OCI-LY7 (cell line): Measurements from ENCODE around the gene ZIC2. TPM values are rescaled to one million over a fixed set of nuclear protein-coding genes. Genes with fewer than 3 reads are reported as not detected.
"Not testable (repeated sequence)": the region's sequence is repeated elsewhere in the genome, so short reads cannot be mapped to it uniquely, and the experiment has no call there.

Experiments
- BruUV-seq: library from RNA; stranded (reverse); fragments of 400-500 nt; replicated peaks from 2 replicates; lab custom pipeline; 2021; lab: Mats Ljungman, UMichigan
- CTCF ChIA-PET: fragments of 300-600 bp; sonication (Branson Sonifier 250); formaldehyde crosslinking; loops from one replicate; lab custom pipeline; 2022; ENCODE audit warnings: antibody characterized with exemption; ENCODE audit not compliant: unreplicated experiment; lab: Charles Lee
- POLR2A ChIA-PET: fragments of 300-600 bp; sonication (Branson Sonifier 250); formaldehyde crosslinking; loops from one replicate; lab custom pipeline; 2022; ENCODE audit warnings: antibody characterized with exemption; lab: Charles Lee
- DNase-seq: peaks from one replicate; pipeline ENCODE4 v3.0.0-alpha.2; 2015; ENCODE audit warnings: low spot score
- H2AFZ ChIP-seq: fragments of 200-600 bp; sonication (generic), shearing (Covaris generic); 2 replicates; pipeline ENCODE4 v1.6.1; 2014; ENCODE audit warnings: mild to moderate bottlenecking, antibody characterized with exemption, low read length, moderate library complexity
- H3K27ac ChIP-seq: fragments of 200-600 bp; sonication (generic); 2 replicates; pipeline ENCODE4 v1.5.1; 2014; ENCODE audit warnings: mixed run types, low read depth, mild to moderate bottlenecking, moderate library complexity, low read length, inconsistent platforms; ENCODE audit not compliant: poor library complexity, severe bottlenecking
- H3K36me3 ChIP-seq: fragments of 200-600 bp; sonication (generic); 2 replicates; pipeline ENCODE4 v1.6.1; 2014; ENCODE audit warnings: mild to moderate bottlenecking, antibody characterized with exemption, low read length, moderate library complexity, mixed read lengths; ENCODE audit not compliant: insufficient read depth
- H3K4me1 ChIP-seq: fragments of 200-600 bp; sonication (generic); 2 replicates; pipeline ENCODE4 v1.5.1; 2014; ENCODE audit warnings: mild to moderate bottlenecking, low read length; ENCODE audit not compliant: insufficient read depth, poor library complexity, severe bottlenecking
- H3K4me2 ChIP-seq: fragments of 200-600 bp; sonication (generic); 2 replicates; pipeline ENCODE4 v1.6.1; 2014; ENCODE audit warnings: mild to moderate bottlenecking, low read length
- H3K4me3 ChIP-seq: fragments of 200-600 bp; sonication (generic); 2 replicates; pipeline ENCODE4 v1.5.1; 2014; ENCODE audit warnings: mild to moderate bottlenecking, low read depth, low read length; ENCODE audit not compliant: poor library complexity, severe bottlenecking
- H3K79me2 ChIP-seq: fragments of 200-600 bp; sonication (generic); 2 replicates; pipeline ENCODE4 v1.6.1; 2016; ENCODE audit warnings: low read depth, mild to moderate bottlenecking, low read length, moderate library complexity, mixed read lengths; ENCODE audit not compliant: insufficient read depth
- H3K9me2 ChIP-seq: fragments of 200-600 bp; sonication (generic); 2 replicates; pipeline ENCODE4 v1.6.1; 2016; ENCODE audit warnings: mild to moderate bottlenecking, low read length, mixed read lengths; ENCODE audit not compliant: insufficient read depth
- H3K9me3 ChIP-seq: fragments of 200-600 bp; sonication (generic); 2 replicates; pipeline ENCODE4 v1.6.1; 2014; ENCODE audit warnings: mild to moderate bottlenecking, mixed run types, low read length, mixed read lengths
- H4K20me1 ChIP-seq: fragments of 200-600 bp; sonication (generic); 2 replicates; pipeline ENCODE4 v1.6.1; 2014; ENCODE audit warnings: mild to moderate bottlenecking, antibody characterized with exemption, low read length, moderate library complexity, mixed read lengths; ENCODE audit not compliant: insufficient read depth
- CTCF ChIP-seq: fragments of 200-600 bp; sonication (generic); conservative IDR thresholded peaks from 2 replicates; pipeline ENCODE4 v1.5.1; 2014; ENCODE audit warnings: mild to moderate bottlenecking, antibody characterized with exemption, low read length, moderate library complexity, mixed read lengths
- EZH2phosphoT487 ChIP-seq: fragments of 200-600 bp; sonication (generic); IDR thresholded peaks from 2 replicates; pipeline ENCODE4 v1.6.1; 2018; ENCODE audit warnings: low read depth, borderline replicate concordance, mild to moderate bottlenecking, mixed run types, antibody characterized with exemption, low read length, moderate library complexity, mixed read lengths
- intact Hi-C: fragments of 100-400 bp; cut with micrococcal nuclease; formaldehyde crosslinking; loops from one replicate; pipeline ENCODE4 v1.10.0; 2022; ENCODE audit not compliant: unreplicated experiment
- total RNA-seq, 2 experiments: library from RNA; depleted of rRNA in 1 of 2; stranded (reverse); fragments of >200 nt in 1 of 2; shearing (Covaris generic) in 1 of 2; gene quantifications; 2 replicates each; pipeline ENCODE4 v1.2.3, GENCODE V29; 2014 to 2022

ZIC2 gene
- total RNA-seq, 2 experiments from 2014 or later: not detected

GRCh38 chr13:99944102-99944501, 37.5 kb upstream of the ZIC2 start:
- CTCF ChIA-PET: no interaction called here
- no TSS peak for BruUV-seq
- no peak overlapping the region for H3K27ac ChIP-seq
- POLR2A ChIA-PET: no interaction called here
- intact Hi-C loops: no loop called here
- no peaks in the 10 kb centered on the region for H4K20me1 ChIP-seq
- DNase-seq: no peak
- no peaks in the 10 kb centered on the region for H3K9me2 ChIP-seq
- H3K4me2 ChIP-seq: no peak overlapping the region
- no peak overlapping the region for H3K4me3 ChIP-seq
- no peaks in the 10 kb centered on the region for H3K79me2 ChIP-seq
- H2AFZ ChIP-seq: no peak overlapping the region
- no peaks in the 10 kb centered on the region for H3K4me1 ChIP-seq
- H3K9me3 ChIP-seq: no peaks in the 10 kb centered on the region
- TF ChIP-seq CTCF (no peak), EZH2phosphoT487 (no peak)
- H3K36me3 ChIP-seq: no peaks in the 10 kb centered on the region

- no peaks in the 10 kb centered on the region for H3K9me2 ChIP-seq
- POLR2A ChIA-PET: no interaction called here
- H3K4me1 ChIP-seq: no peaks in the 10 kb centered on the region
- no peak overlapping the region for H3K4me2 ChIP-seq
- intact Hi-C loops: no loop called here
- CTCF ChIA-PET: no interaction called here
- no TSS peak for BruUV-seq
- H3K4me3 ChIP-seq: no peak overlapping the region
- DNase-seq: no peak
- H3K79me2 ChIP-seq: no peaks in the 10 kb centered on the region
- H2AFZ ChIP-seq: no peak overlapping the region
- no peak overlapping the region for H3K27ac ChIP-seq
- H4K20me1 ChIP-seq: no peaks in the 10 kb centered on the region
- H3K36me3 ChIP-seq: no peaks in the 10 kb centered on the region
- H3K9me3 ChIP-seq: no peaks in the 10 kb centered on the region
- TF ChIP-seq EZH2phosphoT487 (no peak), CTCF (no peak)
These were observed 37.0 kb upstream of the ZIC2 start for GRCh38 chr13:99944606-99945005.

DNA sequence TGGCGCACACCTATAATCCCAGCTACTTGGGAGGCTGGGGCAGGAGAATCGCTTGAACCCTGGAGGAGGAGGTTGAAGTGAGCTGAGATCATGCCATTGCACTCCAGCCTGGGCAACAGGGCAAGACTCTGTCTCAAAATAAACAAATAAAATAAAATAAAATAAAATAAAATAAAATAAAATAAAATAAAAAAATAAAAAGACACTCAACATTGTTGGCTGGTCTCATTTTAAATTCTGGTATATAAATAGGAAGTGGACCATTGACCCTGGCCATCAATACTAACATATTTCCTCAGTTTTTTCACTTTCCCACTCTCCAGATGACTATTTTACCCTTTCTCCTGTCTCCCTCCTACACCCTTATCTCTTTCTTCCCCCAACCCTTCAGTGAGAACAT, 36.1 kb upstream of the ZIC2 start:
- DNase-seq, CTCF ChIA-PET, H3K79me2 ChIP-seq: not testable (repeated sequence)

More for the DNA sequence above, 36.1 kb upstream of the ZIC2 start:
- H4K20me1 ChIP-seq, intact Hi-C loops, H3K4me2 ChIP-seq, H2AFZ ChIP-seq, H3K4me1 ChIP-seq, BruUV-seq, H3K9me2 ChIP-seq, H3K36me3 ChIP-seq, H3K27ac ChIP-seq, H3K9me3 ChIP-seq, H3K4me3 ChIP-seq, POLR2A ChIA-PET: not testable (repeated sequence)
